Caco-2 (cell line): ENCODE measurements around the gene ASTN1. TPM values are rescaled to one million over a fixed set of nuclear protein-coding genes. Genes with fewer than 3 reads are reported as not detected.

Experiments used
- BruUV-seq: library from RNA; stranded (reverse); fragments of 400-500 nt; replicated peaks from 2 replicates; lab custom pipeline; 2021; lab: Mats Ljungman, UMichigan
- CTCF ChIA-PET: fragments of 300-600 bp; sonication (Branson Sonifier 250); formaldehyde crosslinking; loops from one replicate; lab custom pipeline; 2022; ENCODE audit warnings: antibody characterized with exemption; lab: Charles Lee
- POLR2A ChIA-PET: fragments of 300-600 bp; sonication (Branson Sonifier 250); formaldehyde crosslinking; loops from one replicate; lab custom pipeline; 2022; ENCODE audit warnings: antibody characterized with exemption; lab: Charles Lee
- DNase-seq, 2 experiments: peaks; one replicate each; pipeline versions ENCODE4 v3.0.0 to v3.0.0-alpha.2; 2020 to 2022
- H3K27me3 ChIP-seq: replicated peaks from 2 replicates; pipeline ENCODE4 v1.6.0; 2011; ENCODE audit warnings: low read length; ENCODE audit not compliant: control insufficient read depth, insufficient read depth
- H3K36me3 ChIP-seq: 2 replicates; pipeline ENCODE4 v1.5.1; 2011; ENCODE audit warnings: low read length; ENCODE audit not compliant: control insufficient read depth, insufficient read depth
- H3K4me1 ChIP-seq: fragments of 250-450 bp; sonication (Bioruptor Pico); 2 replicates; pipeline ENCODE4 v1.5.1; 2020; ENCODE audit warnings: mild to moderate bottlenecking
- H3K4me3 ChIP-seq: 2 replicates; pipeline ENCODE4 v1.5.1; 2011; ENCODE audit warnings: low read depth, mild to moderate bottlenecking, control low read depth, low read length
- H3K9me3 ChIP-seq: fragments of 250-450 bp; sonication (Bioruptor Pico); 2 replicates; pipeline ENCODE4 v1.5.1; 2020; ENCODE audit warnings: mild to moderate bottlenecking, moderate library complexity
- H3K27ac Mint-ChIP-seq: one replicate; pipeline ENCODE4 v1.8.0; 2022; ENCODE audit warnings: mixed read lengths; ENCODE audit not compliant: unreplicated experiment
- H3K27me3 Mint-ChIP-seq: one replicate; pipeline ENCODE4 v1.8.0; 2022; ENCODE audit warnings: mixed read lengths; ENCODE audit not compliant: insufficient read depth, unreplicated experiment
- H3K36me3 Mint-ChIP-seq: one replicate; pipeline ENCODE4 v1.8.0; 2022; ENCODE audit warnings: mild to moderate bottlenecking, mixed read lengths; ENCODE audit not compliant: insufficient read depth, unreplicated experiment
- H3K4me1 Mint-ChIP-seq: one replicate; pipeline ENCODE4 v1.8.0; 2022; ENCODE audit warnings: low read depth, mixed read lengths; ENCODE audit not compliant: unreplicated experiment
- H3K4me3 Mint-ChIP-seq: one replicate; pipeline ENCODE4 v1.8.0; 2022; ENCODE audit warnings: mild to moderate bottlenecking, moderate library complexity, mixed read lengths; ENCODE audit not compliant: unreplicated experiment
- H3K9me3 Mint-ChIP-seq: one replicate; pipeline ENCODE4 v1.8.0; 2022; ENCODE audit warnings: mixed read lengths; ENCODE audit not compliant: unreplicated experiment
- CTCF ChIP-seq, 2 experiments: fragments of 200-600 bp in 1 of 2; IDR thresholded peaks; 1 replicate in 1 of 2; 2 replicates in 1 of 2; pipeline versions ENCODE4 v1.5.1 to v1.8.0; 2011 to 2022; ENCODE audit warnings: antibody characterized with exemption in 1 of 2, control low read depth in 1 of 2, inconsistent platforms in 1 of 2, low read depth in 1 of 2, low read length in 1 of 2, mild to moderate bottlenecking in 1 of 2, moderate library complexity in 1 of 2; ENCODE audit not compliant: insufficient read depth in 1 of 2, severe bottlenecking in 1 of 2, unreplicated experiment in 1 of 2
- intact Hi-C: fragments of 100-400 bp; cut with micrococcal nuclease; formaldehyde crosslinking; loops from one replicate; pipeline ENCODE4 v1.10.0; 2022; ENCODE audit not compliant: unreplicated experiment
- total RNA-seq: library from RNA; stranded (reverse); gene quantifications from 2 replicates; pipeline ENCODE4 v1.2.3, GENCODE V29; 2022

Gene ASTN1
- total RNA-seq, 1 experiment from 2014 or later, result not detected

GRCh38 chr1:177048314-177049069 lies 116.0 kb downstream of the ASTN1 start:
- H3K4me1 ChIP-seq, result no peaks in the 10 kb centered on the region
- intact Hi-C loops, result no loop called here
- BruUV-seq, result no TSS peak
- Mint-ChIP-seq H3K4me3 (no peak overlapping the region), H3K9me3 (no peaks in the 10 kb centered on the region), H3K4me1 (no peaks in the 10 kb centered on the region), H3K27me3 (peaks cover 21% of the 10 kb centered on the region), H3K27ac (no peak overlapping the region), H3K36me3 (no peaks in the 10 kb centered on the region)
- ChIA-PET CTCF (no interaction called here), POLR2A (no interaction called here)
- no peak overlapping the region for H3K4me3 ChIP-seq
- H3K27me3 ChIP-seq, result no peaks in the 10 kb centered on the region; the same call in 1 of the 2 replicates
- DNase-seq, result no peak
- no peaks in the 10 kb centered on the region for H3K36me3 ChIP-seq
- H3K9me3 ChIP-seq, result no peaks in the 10 kb centered on the region
- TF ChIP-seq CTCF (IDR thresholded peaks at IDR 0.05; ENCODE audit: insufficient read depth in 1 of 2, low read depth in 1 of 2, low read length in 1 of 2, severe bottlenecking in 1 of 2, unreplicated experiment in 1 of 2), result no peak

- no peak for DNase-seq
- Mint-ChIP-seq H3K27ac (no peak overlapping the region), H3K4me3 (no peak overlapping the region), H3K36me3 (no peaks in the 10 kb centered on the region), H3K4me1 (no peaks in the 10 kb centered on the region), H3K27me3 (peaks cover 21% of the 10 kb centered on the region), H3K9me3 (no peaks in the 10 kb centered on the region)
- Histone ChIP-seq H3K4me1 (no peaks in the 10 kb centered on the region), H3K36me3 (no peaks in the 10 kb centered on the region), H3K4me3 (no peak overlapping the region), H3K9me3 (no peaks in the 10 kb centered on the region), H3K27me3 (no peaks in the 10 kb centered on the region; the same call in 1 of the 2 replicates)
- ChIA-PET CTCF (no interaction called here), POLR2A (no interaction called here)
- intact Hi-C loops, result no loop called here
- no peak for TF ChIP-seq CTCF (IDR thresholded peaks at IDR 0.05; ENCODE audit: insufficient read depth in 1 of 2, low read depth in 1 of 2, low read length in 1 of 2, severe bottlenecking in 1 of 2, unreplicated experiment in 1 of 2)
- BruUV-seq, result no TSS peak
Measured at GRCh38 chr1:177045151-177045550, 119.4 kb downstream of the ASTN1 start.

- Histone ChIP-seq H3K27me3 (no peaks in the 10 kb centered on the region; the same call in 1 of the 2 replicates), H3K36me3 (no peaks in the 10 kb centered on the region), H3K4me1 (no peaks in the 10 kb centered on the region), H3K4me3 (no peak overlapping the region), H3K9me3 (no peaks in the 10 kb centered on the region)
- POLR2A ChIA-PET, result no interaction called here
- no peak for DNase-seq
- no peak for TF ChIP-seq CTCF (IDR thresholded peaks at IDR 0.05; ENCODE audit: insufficient read depth in 1 of 2, low read depth in 1 of 2, low read length in 1 of 2, severe bottlenecking in 1 of 2, unreplicated experiment in 1 of 2)
- Mint-ChIP-seq H3K9me3 (no peaks in the 10 kb centered on the region), H3K36me3 (no peaks in the 10 kb centered on the region), H3K4me1 (no peaks in the 10 kb centered on the region), H3K27ac (no peak overlapping the region), H3K4me3 (no peak overlapping the region), H3K27me3 (peaks cover 17% of the 10 kb centered on the region)
- intact Hi-C loops, result no loop called here
- no TSS peak for BruUV-seq
- CTCF ChIA-PET, result no interaction called here
Measured at GRCh38 chr1:177044390-177044789, 120.1 kb downstream of the ASTN1 start.
